ENCODE measurements around the gene ELOVL7. TPM values are rescaled to one million over a fixed set of nuclear protein-coding genes. Genes with fewer than 3 reads are reported as not detected.

ELOVL7 gene
- total and polyA plus RNA-seq, 2 of the 4 experiments (the other 2 are of a cell fraction): 0.18 TPM; not detected in 1

DNA sequence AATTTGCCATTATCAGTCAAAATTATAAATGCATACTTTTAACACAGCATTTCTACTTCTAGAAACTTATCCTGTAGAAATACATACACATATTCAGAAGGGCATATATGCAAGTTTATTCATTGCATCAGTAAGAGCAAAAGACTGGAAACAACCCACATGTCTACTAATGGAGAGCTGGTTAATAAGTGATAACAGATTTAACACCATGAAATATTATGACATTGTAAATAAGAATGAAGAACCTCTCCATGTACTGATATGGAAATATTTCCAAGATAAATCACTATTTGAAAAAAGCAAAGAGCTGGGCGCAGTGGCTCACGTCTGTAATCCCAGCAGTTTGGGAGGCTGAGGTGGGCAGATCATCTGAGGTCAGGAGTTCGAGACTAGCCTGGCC lies 54.5 kb downstream of the ELOVL7 start:
- no peak for ATAC-seq (ENCODE audit: low read depth)
- H3K23ac ChIP-seq (ENCODE audit: low read depth, low read length): no peak overlapping the region
- no peaks in the 10 kb centered on the region for H3K9me3 ChIP-seq (ENCODE audit: control insufficient read depth, insufficient read depth, low read length)
- no peak overlapping the region for H2BK5ac ChIP-seq (ENCODE audit: low read depth, low read length, poor library complexity, severe bottlenecking)
- H2BK20ac ChIP-seq (ENCODE audit: low read depth, low read length): no peak overlapping the region
- H3K4me2 ChIP-seq (ENCODE audit: low read depth, low read length): no peak overlapping the region
- H3K36me3 ChIP-seq (ENCODE audit: control insufficient read depth, insufficient read depth, low read length): no peaks in the 10 kb centered on the region
- ChIA-PET CTCF (no interaction called here), POLR2A (ENCODE audit: unreplicated experiment) (no interaction called here)
- H4K5ac ChIP-seq (ENCODE audit: low read depth, low read length): no peak overlapping the region
- no peaks in the 10 kb centered on the region for H3K9me1 ChIP-seq (ENCODE audit: insufficient read depth, low read length)
- no peak overlapping the region for H4K8ac ChIP-seq (ENCODE audit: low read depth in 2 of 2, low read length in 2 of 2)
- no peak for TF ChIP-seq CEBPB (IDR thresholded peaks at IDR 0.05; ENCODE audit: low read depth, low read length)
- no peak for TF ChIP-seq CTCF (conservative IDR thresholded peaks at IDR 0.05; ENCODE audit: low read depth, low read length)
- TF ChIP-seq RAD21 (IDR thresholded peaks at IDR 0.05; ENCODE audit: low read length): no peak
- TF ChIP-seq FOS (IDR thresholded peaks at IDR 0.05; ENCODE audit: low read depth, low read length): no peak
- no peak for TF ChIP-seq RCOR1 (IDR thresholded peaks at IDR 0.05; ENCODE audit: insufficient replicate concordance, low read length)
- TF ChIP-seq POLR2A (IDR thresholded peaks at IDR 0.05; ENCODE audit: low read depth, low read length): no peak
- TF ChIP-seq MAFK (IDR thresholded peaks at IDR 0.05; ENCODE audit: low read depth, low read length): no peak
- no peak for TF ChIP-seq MXI1 (IDR thresholded peaks at IDR 0.05; ENCODE audit: borderline replicate concordance, low read depth, low read length)
- TF ChIP-seq MAZ (IDR thresholded peaks at IDR 0.05; ENCODE audit: borderline replicate concordance, low read depth, low read length): no peak
- TF ChIP-seq ELK1 (IDR thresholded peaks at IDR 0.05; ENCODE audit: borderline replicate concordance, low read depth, low read length): no peak
- no peak for TF ChIP-seq SMC3 (IDR thresholded peaks at IDR 0.05; ENCODE audit: low read depth, low read length)
- TF ChIP-seq RFX5 (IDR thresholded peaks at IDR 0.05; ENCODE audit: low read depth, low read length): no peak
- TF ChIP-seq CHD1 (IDR thresholded peaks at IDR 0.05; ENCODE audit: low read depth, low read length): no peak
- TF ChIP-seq, protein P1, sequence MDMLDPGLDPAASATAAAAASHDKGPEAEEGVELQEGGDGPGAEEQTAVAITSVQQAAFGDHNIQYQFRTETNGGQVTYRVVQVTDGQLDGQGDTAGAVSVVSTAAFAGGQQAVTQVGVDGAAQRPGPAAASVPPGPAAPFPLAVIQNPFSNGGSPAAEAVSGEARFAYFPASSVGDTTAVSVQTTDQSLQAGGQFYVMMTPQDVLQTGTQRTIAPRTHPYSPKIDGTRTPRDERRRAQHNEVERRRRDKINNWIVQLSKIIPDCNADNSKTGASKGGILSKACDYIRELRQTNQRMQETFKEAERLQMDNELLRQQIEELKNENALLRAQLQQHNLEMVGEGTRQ (IDR thresholded peaks at IDR 0.05; ENCODE audit: low read depth, low read length): no peak
- TF ChIP-seq BHLHE40 (IDR thresholded peaks at IDR 0.05; ENCODE audit: low read depth, low read length): no peak
- no peak for TF ChIP-seq NFE2L2 (IDR thresholded peaks at IDR 0.05; ENCODE audit: low read depth, low read length)
- H2AK5ac ChIP-seq (ENCODE audit: low read depth, low read length): no peak overlapping the region
- no TSS peak for BruUV-seq (replicated peaks)
- H3K18ac ChIP-seq (ENCODE audit: low read depth, low read length): no peak overlapping the region
- no peaks in the 10 kb centered on the region for H4K20me1 ChIP-seq (ENCODE audit: insufficient read depth, low read length)
- no peak overlapping the region for H3K4ac ChIP-seq (ENCODE audit: low read depth, low read length)
- no peak overlapping the region for H2BK15ac ChIP-seq (ENCODE audit: low read depth, low read length)
- H3K4me3 ChIP-seq (ENCODE audit: insufficient read depth, low read depth, low read length): no peak overlapping the region
- no CpG with 5 or more reads among the region's 3 CpGs for WGBS, 2 experiments (ENCODE audit: extremely low coverage in 2 of 2, insufficient read length in 1 of 2)
- no peak overlapping the region for H2AFZ ChIP-seq (replicated peaks; ENCODE audit: low read length, poor library complexity)
- H3K27me3 ChIP-seq (ENCODE audit: control insufficient read depth, insufficient read depth, low read length): no peaks in the 10 kb centered on the region
- in situ Hi-C loops (cut with MboI; ENCODE audit: low sequenced_read_pairs): no loop called here
- no peak for DNase-seq
- dilution Hi-C loops (cut with HindIII; ENCODE audit: low sequenced_read_pairs, unreplicated experiment): no loop called here
- intact Hi-C loops (cut with micrococcal nuclease): no loop called here
- H3K14ac ChIP-seq (replicated peaks; ENCODE audit: low read depth, low read length): no peak overlapping the region
- H3K79me1 ChIP-seq (ENCODE audit: low read depth in 1 of 2, low read length in 2 of 2): no peaks in the 10 kb centered on the region
- H3K9ac ChIP-seq (ENCODE audit: low read depth, low read length): no peak overlapping the region
- H3K27ac ChIP-seq (ENCODE audit: insufficient read depth, low read length): no peak overlapping the region
- no peak overlapping the region for H2BK120ac ChIP-seq (ENCODE audit: low read depth, low read length)
- no peak overlapping the region for H4K91ac ChIP-seq (ENCODE audit: insufficient read depth, low read depth, low read length)
- no peak overlapping the region for H2AK9ac ChIP-seq (replicated peaks; ENCODE audit: low read depth, low read length, poor library complexity)
- H3K56ac ChIP-seq (ENCODE audit: extremely low read depth, insufficient read depth, low read length): no peak overlapping the region
- no peaks in the 10 kb centered on the region for H3K4me1 ChIP-seq (ENCODE audit: control insufficient read depth, insufficient read depth, low read length)

Data from IMR-90 (cell line).